ENCODE results near the gene SBF2.

DNA sequence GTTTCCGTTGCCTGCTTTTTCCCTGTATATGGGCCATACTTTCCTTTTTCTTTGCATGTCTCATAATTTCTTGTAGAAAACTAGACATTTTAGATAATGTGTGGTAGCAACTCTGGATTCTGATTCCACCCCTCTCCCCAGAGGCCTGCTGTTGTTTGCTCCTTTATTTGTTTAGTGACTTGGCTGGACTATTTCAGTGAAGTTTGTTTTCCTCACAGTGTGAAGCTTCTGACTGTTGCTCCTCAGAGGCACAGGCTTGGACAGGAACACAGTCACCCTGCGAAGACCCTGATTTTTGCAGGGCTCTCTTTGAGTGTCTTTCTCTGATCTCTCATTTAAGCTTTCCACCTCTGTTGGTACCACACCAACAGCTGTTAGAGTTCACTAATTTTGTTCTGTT is 557.7 kb downstream of the SBF2 start:
- TF ChIP-seq, protein P1, sequence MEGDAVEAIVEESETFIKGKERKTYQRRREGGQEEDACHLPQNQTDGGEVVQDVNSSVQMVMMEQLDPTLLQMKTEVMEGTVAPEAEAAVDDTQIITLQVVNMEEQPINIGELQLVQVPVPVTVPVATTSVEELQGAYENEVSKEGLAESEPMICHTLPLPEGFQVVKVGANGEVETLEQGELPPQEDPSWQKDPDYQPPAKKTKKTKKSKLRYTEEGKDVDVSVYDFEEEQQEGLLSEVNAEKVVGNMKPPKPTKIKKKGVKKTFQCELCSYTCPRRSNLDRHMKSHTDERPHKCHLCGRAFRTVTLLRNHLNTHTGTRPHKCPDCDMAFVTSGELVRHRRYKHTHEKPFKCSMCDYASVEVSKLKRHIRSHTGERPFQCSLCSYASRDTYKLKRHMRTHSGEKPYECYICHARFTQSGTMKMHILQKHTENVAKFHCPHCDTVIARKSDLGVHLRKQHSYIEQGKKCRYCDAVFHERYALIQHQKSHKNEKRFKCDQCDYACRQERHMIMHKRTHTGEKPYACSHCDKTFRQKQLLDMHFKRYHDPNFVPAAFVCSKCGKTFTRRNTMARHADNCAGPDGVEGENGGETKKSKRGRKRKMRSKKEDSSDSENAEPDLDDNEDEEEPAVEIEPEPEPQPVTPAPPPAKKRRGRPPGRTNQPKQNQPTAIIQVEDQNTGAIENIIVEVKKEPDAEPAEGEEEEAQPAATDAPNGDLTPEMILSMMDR (IDR thresholded peaks at IDR 0.05; ENCODE audit: low read length), result no peak
- TF ChIP-seq EZH2phosphoT487 (IDR thresholded peaks at IDR 0.05; ENCODE audit: low read length), result no peak
